WERI-Rb-1 (cell line): Measurements from ENCODE around the gene ATP6V1A.
"Not testable (repeated sequence)": the region's sequence is repeated elsewhere in the genome, so short reads cannot be mapped to it uniquely, and the experiment has no call there.

Source experiments
- DNase-seq: peaks from one replicate; pipeline ENCODE4 v3.0.0-alpha.2; 2020
- H3K27ac ChIP-seq: fragments of 250-450 bp; sonication (Bioruptor Pico); 2 replicates; pipeline ENCODE4 v1.5.1; 2020; ENCODE audit warnings: mild to moderate bottlenecking, moderate library complexity
- H3K27me3 ChIP-seq: fragments of 250-450 bp; sonication (Bioruptor Pico); 2 replicates; pipeline ENCODE4 v1.5.1; 2021; ENCODE audit warnings: mild to moderate bottlenecking, low read depth, moderate library complexity; ENCODE audit not compliant: insufficient read depth, severe bottlenecking
- H3K36me3 ChIP-seq: fragments of 250-450 bp; sonication (Bioruptor Pico); 2 replicates; pipeline ENCODE4 v1.5.1; 2020; ENCODE audit warnings: mild to moderate bottlenecking, moderate library complexity
- H3K4me3 ChIP-seq: 2 replicates; pipeline ENCODE4 v1.5.1; 2011; ENCODE audit warnings: low read depth, mild to moderate bottlenecking, control low read depth, low read length
- H3K9me3 ChIP-seq: fragments of 250-450 bp; sonication (Bioruptor Pico); 2 replicates; pipeline ENCODE4 v1.5.1; 2021; ENCODE audit warnings: mild to moderate bottlenecking, moderate library complexity; ENCODE audit not compliant: severe bottlenecking
- CTCF ChIP-seq: IDR thresholded peaks from 2 replicates; pipeline ENCODE4 v1.5.1; 2011; ENCODE audit warnings: low read depth, mild to moderate bottlenecking, control low read depth, inconsistent platforms, low read length

ATP6V1A gene

DNA sequence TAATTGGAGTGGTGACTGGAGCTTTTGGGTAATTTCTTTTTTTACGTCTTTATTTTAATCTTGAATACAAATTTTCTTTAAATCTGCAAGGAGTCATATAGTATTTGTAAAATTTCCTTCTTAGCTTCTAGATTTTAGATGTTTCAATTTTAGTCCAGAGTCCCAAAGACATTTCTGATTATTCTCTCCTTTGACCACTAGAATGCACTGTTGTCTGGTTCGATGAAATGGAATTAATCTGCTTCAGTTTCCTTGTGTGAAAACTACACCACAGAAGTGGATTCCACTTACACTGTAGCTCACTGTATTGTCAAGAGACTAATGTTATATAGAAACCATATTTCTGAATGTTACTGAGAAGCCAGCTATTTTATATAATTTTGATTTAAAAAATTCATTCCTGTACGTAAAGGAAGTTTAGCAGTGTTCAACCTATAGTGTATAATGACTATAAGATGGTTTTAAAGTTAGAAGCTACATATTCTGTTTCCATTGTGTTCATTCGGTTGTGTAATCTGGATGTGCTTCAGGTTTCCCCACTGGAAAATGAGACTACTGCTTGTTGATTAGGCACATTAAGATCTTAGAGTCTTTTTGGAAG, 97.9 kb downstream of the ATP6V1A start:
- Histone ChIP-seq H3K36me3 (no peaks in the 10 kb centered on the region), H3K9me3 (no peaks in the 10 kb centered on the region), H3K4me3 (no peak overlapping the region), H3K27ac (no peak overlapping the region), H3K27me3 (no peaks in the 10 kb centered on the region)
- no peak for DNase-seq
- TF ChIP-seq CTCF: peak; percentile 30; the same call in 1 of the 2 replicates

- TF ChIP-seq CTCF: no peak
- H3K9me3 ChIP-seq: no peaks in the 10 kb centered on the region
Measured at GRCh38 chr3:113847247-113847646, 100.4 kb downstream of the ATP6V1A start.

DNA sequence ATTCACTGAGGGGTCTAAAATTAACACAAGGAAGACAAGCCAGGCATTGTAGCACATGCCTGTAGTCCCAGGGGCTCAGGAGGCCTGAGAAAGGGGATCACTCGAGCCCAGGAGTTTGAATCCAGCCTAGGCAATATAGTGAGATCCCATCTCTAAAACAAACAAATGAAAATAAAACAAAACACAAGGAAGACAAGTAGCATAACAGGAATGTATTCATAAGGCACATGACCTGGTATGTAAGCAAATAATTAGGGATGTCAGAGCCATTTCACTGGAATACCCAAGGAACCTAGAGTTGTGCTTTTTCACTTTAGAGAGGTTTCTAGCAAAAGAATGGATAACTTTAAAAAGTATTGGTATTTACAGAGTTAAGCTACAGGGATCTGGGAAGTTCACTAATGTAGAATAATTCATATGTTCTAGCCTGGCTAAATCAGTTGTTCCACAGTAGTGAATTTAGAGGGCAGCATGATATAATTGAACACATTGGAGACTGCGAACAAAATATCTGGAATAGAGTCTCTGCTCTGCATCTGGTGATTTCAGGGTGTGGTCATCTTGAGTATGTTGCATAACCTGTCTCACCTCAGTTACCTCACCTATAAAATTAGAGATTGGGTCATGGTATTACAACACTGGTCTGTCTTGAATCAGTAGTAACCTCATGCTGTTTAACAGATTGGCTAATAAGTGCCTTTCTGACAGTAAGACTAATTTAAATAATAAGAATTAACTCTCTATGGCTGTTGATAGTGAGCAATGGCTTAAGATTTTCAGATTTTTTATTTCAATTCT, 101.0 kb downstream of the ATP6V1A start:
- Histone ChIP-seq H3K27ac (no peak overlapping the region), H3K36me3 (no peaks in the 10 kb centered on the region), H3K9me3 (no peaks in the 10 kb centered on the region), H3K27me3 (no peaks in the 10 kb centered on the region), H3K4me3 (no peak overlapping the region)
- DNase-seq: no peak
- no peak for TF ChIP-seq CTCF

More at GRCh38 chr3:113847247-113847646, 100.4 kb downstream of the ATP6V1A start:
- DNase-seq: no peak
- Histone ChIP-seq H3K4me3 (no peak overlapping the region), H3K27ac (no peak overlapping the region), H3K27me3 (no peaks in the 10 kb centered on the region), H3K36me3 (no peaks in the 10 kb centered on the region)

DNA sequence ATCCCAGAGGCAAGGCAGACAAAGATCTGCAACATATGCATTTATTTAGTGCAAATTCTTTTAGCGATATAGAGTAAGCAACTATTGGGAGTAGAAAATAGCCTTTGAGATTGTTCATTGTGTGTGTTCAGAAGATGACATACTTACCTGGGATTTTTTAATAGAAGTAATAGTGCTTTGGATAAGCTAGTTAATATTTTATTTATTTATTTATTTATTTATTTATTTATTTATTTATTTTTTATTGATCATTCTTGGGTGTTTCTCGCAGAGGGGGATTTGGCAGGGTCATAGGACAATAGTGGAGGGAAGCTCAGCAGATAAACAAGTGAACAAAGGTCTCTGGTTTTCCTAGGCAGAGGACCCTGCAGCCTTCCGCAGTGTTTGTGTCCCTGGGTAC, 102.2 kb downstream of the ATP6V1A start:
- not testable (repeated sequence) for H3K9me3 ChIP-seq, DNase-seq, H3K4me3 ChIP-seq, H3K27me3 ChIP-seq, H3K27ac ChIP-seq, H3K36me3 ChIP-seq

GRCh38 chr3:113849841-113850240, 103.0 kb downstream of the ATP6V1A start:
- not testable (repeated sequence) for DNase-seq, H3K36me3 ChIP-seq, H3K27me3 ChIP-seq, H3K9me3 ChIP-seq, H3K27ac ChIP-seq, H3K4me3 ChIP-seq

DNA sequence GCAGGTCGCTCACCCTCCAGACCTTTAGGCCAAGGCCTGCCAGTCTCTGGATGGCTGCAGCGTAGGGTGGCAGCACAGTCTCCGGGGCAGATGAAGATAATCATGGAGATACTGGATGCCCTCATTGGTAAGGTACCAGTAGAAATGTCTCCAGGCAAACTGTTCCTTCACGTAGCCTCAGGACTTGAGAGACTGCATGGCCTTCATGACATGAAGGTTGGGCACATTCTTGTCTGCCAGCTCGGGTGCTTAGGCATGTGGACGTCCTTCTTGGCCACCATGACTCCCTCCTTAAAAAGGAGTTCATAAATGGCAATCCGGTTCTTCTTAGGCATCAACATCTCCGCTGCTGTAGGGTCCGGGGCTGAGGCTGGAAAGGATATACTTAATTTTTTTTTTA, 103.6 kb downstream of the ATP6V1A start:
- not testable (repeated sequence) for DNase-seq, H3K36me3 ChIP-seq, H3K9me3 ChIP-seq, H3K27me3 ChIP-seq, H3K4me3 ChIP-seq, H3K27ac ChIP-seq

GRCh38 chr3:113852506-113852905, 105.7 kb downstream of the ATP6V1A start:
- no peak overlapping the region for H3K27ac ChIP-seq
- H3K4me3 ChIP-seq: no peak overlapping the region
- H3K36me3 ChIP-seq: no peaks in the 10 kb centered on the region
- DNase-seq: no peak
- no peak for TF ChIP-seq CTCF
- H3K27me3 ChIP-seq: no peaks in the 10 kb centered on the region
- H3K9me3 ChIP-seq: no peaks in the 10 kb centered on the region
